Aorta (tissue), 5 donors: ENCODE measurements around the gene EPRS1. TPM values are rescaled to one million over a fixed set of nuclear protein-coding genes. Genes with fewer than 3 reads are reported as not detected.
"Not testable (repeated sequence)": the region's sequence is repeated elsewhere in the genome, so short reads cannot be mapped to it uniquely, and the experiment has no call there.

ENCODE experiments used
- ATAC-seq: fragments of 200-7000 bp; cut with Tn5 transposase; one replicate; pipeline ENCODE4 v1.9.1; 2022; ENCODE audit warnings: moderate library complexity; ENCODE audit not compliant: low FRiP score
- DNase-seq, 2 donors: peaks; one replicate each; pipeline ENCODE4 v3.0.0-alpha.2; 2020
- H3K27ac ChIP-seq, 2 donors: one replicate each; pipeline ENCODE4 v1.5.1; 2013; ENCODE audit warnings: low read length in 2 of 2, mild to moderate bottlenecking in 2 of 2, moderate library complexity in 2 of 2, control low read depth in 1 of 2, inconsistent platforms in 1 of 2, low read depth in 1 of 2
- H3K27me3 ChIP-seq, 2 donors: one replicate each; pipeline ENCODE4 v1.6.1; 2013; ENCODE audit warnings: control low read depth in 1 of 2, low read length in 1 of 2, mild to moderate bottlenecking in 1 of 2, moderate library complexity in 1 of 2; ENCODE audit not compliant: insufficient read depth in 2 of 2, control insufficient read depth in 1 of 2
- H3K36me3 ChIP-seq, 2 donors: one replicate each; pipeline ENCODE4 v1.6.1; 2013; ENCODE audit warnings: control low read depth in 1 of 2, low read length in 1 of 2, mild to moderate bottlenecking in 1 of 2; ENCODE audit not compliant: insufficient read depth in 2 of 2, control insufficient read depth in 1 of 2
- H3K4me1 ChIP-seq, 2 donors: one replicate each; pipeline ENCODE4 v1.6.1; 2013; ENCODE audit warnings: low read length in 2 of 2, control low read depth in 1 of 2, mild to moderate bottlenecking in 1 of 2, moderate library complexity in 1 of 2; ENCODE audit not compliant: insufficient read depth in 2 of 2, control insufficient read depth in 1 of 2
- H3K4me3 ChIP-seq, 2 donors: one replicate each; pipeline ENCODE4 v1.5.1; 2013; ENCODE audit warnings: low read length in 2 of 2, control low read depth in 1 of 2, mild to moderate bottlenecking in 1 of 2
- H3K9me3 ChIP-seq: one replicate; pipeline ENCODE4 v1.6.1; 2013; ENCODE audit warnings: mild to moderate bottlenecking, low read length; ENCODE audit not compliant: control insufficient read depth
- WGBS, 2 donors: extraction: QIAGEN DNeasy Blood & Tissue Kit; methylation state at CpG; one replicate each; pipeline ENCODE4 v1.1.7; 2013; 5-methylcytosine and 5-hydroxymethylcytosine counted together
- intact Hi-C, 2 donors: fragments of 100-400 bp; cut with DNase I; formaldehyde crosslinking; loops; one replicate each; pipeline versions ENCODE4 v1.14.2 to v1.15.0; 2022
- polyA plus RNA-seq, 2 donors: library from polyadenylated mRNA; stranded (reverse); fragments of 200-250 nt; gene quantifications; one replicate each; pipeline ENCODE4 v1.2.3, GENCODE V29; 2013
- total RNA-seq, 2 donors: library from RNA; stranded (reverse); fragmentation: NEBNext Ultra II Directional; extraction: Animal tissue kit (Norgen Biotek cat#: 25700); gene quantifications; one replicate each; pipeline ENCODE4 v1.2.1, GENCODE V29; 2021
- donor health status: healthy with polysubstance abuse.
- donor health status: Bipolar disorder and iron deficiency.
- donor health status: DM: no; HTN: no; CAD: no.
- donor health status: DM: no; HTN: no; CAD: no.
- donor health status: DM: yes; HTN: yes; CAD: no.

Gene EPRS1
- total and polyA plus RNA-seq, 4 donors, result 26.4 to 69.3 (median 52.9) TPM

GRCh38 chr1:220043646-220044045, 2.7 kb downstream of the EPRS1 start:
- Histone ChIP-seq H3K27me3 (no peaks in the 10 kb centered on the region), H3K4me1 (no peaks in the 10 kb centered on the region), H3K36me3 (peaks cover 2 to 3% of the 10 kb centered on the region in 2 donors), H3K27ac (peak overlapping the region in 1 of 2 donors; percentile 76), H3K4me3 (no peak overlapping the region), H3K9me3 (no peaks in the 10 kb centered on the region)
- WGBS, 2 donors, result 53 to 67% methylated on average over 2 of the region's 2 CpGs
- intact Hi-C loops, result no loop called here
- no peak for ATAC-seq
- no peak for DNase-seq

GRCh38 chr1:220040028-220040596, 6.2 kb downstream of the EPRS1 start:
- no peak for ATAC-seq

GRCh38 chr1:220038640-220039039, 7.7 kb downstream of the EPRS1 start:
- 86% methylated on average over 4 of the region's 4 CpGs for WGBS, 2 donors
- intact Hi-C loops, result no loop called here

More at GRCh38 chr1:220040028-220040596, 6.2 kb downstream of the EPRS1 start:
- Histone ChIP-seq H3K27ac (no peak overlapping the region), H3K36me3 (peaks cover 2 to 3% of the 10 kb centered on the region in 2 donors), H3K4me1 (no peaks in the 10 kb centered on the region), H3K4me3 (no peak overlapping the region), H3K9me3 (no peaks in the 10 kb centered on the region), H3K27me3 (no peaks in the 10 kb centered on the region)
- no peak for DNase-seq
- 58 to 59% methylated on average over 5 of the region's 5 CpGs for WGBS, 2 donors
- intact Hi-C loops, result no loop called here

DNA sequence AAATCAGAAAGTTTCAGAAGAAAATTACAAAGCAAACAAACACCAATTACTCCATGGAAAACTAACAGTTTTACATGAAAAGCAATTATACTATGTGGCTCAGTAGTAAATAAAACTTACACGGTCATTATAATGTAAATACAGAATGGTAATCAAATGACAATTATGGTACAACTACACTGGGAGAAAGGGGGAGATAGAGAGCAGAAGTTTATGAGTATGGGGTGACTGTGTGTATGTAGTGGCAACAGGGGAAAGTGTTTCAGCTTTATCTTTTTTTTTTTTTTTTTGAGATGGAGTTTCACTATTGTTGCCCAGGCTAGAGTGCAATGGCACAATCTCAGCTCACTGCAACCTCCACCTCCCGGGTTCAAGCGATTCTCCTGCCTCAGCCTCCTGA, 8.5 kb downstream of the EPRS1 start:
- H3K27me3 ChIP-seq, DNase-seq, ATAC-seq, intact Hi-C loops, H3K36me3 ChIP-seq, H3K4me1 ChIP-seq, H3K4me3 ChIP-seq, H3K27ac ChIP-seq, H3K9me3 ChIP-seq: not testable (repeated sequence)
- WGBS, 2 donors, result 72 to 78% methylated on average over 3 of the region's 3 CpGs

More at GRCh38 chr1:220038640-220039039, 7.7 kb downstream of the EPRS1 start:
- H3K36me3 ChIP-seq, result peaks cover 2 to 3% of the 10 kb centered on the region in 2 donors
- DNase-seq (no peak), ATAC-seq (no peak)
- no peak overlapping the region for H3K27ac ChIP-seq
- H3K9me3 ChIP-seq, result no peaks in the 10 kb centered on the region
- no peak overlapping the region for H3K4me3 ChIP-seq
- no peaks in the 10 kb centered on the region for H3K4me1 ChIP-seq
- no peaks in the 10 kb centered on the region for H3K27me3 ChIP-seq

GRCh38 chr1:220032911-220033310, 13.4 kb downstream of the EPRS1 start:
- H3K9me3 ChIP-seq, result no peaks in the 10 kb centered on the region
- ATAC-seq (no peak), DNase-seq (no peak)
- no peaks in the 10 kb centered on the region for H3K27me3 ChIP-seq
- no peak overlapping the region for H3K4me3 ChIP-seq
- intact Hi-C loops, result no loop called here
- WGBS, 2 donors, result 45 to 53% methylated on average over 3 of the region's 3 CpGs
- no peaks in the 10 kb centered on the region for H3K4me1 ChIP-seq
- H3K27ac ChIP-seq, result no peak overlapping the region
- H3K36me3 ChIP-seq, result peaks cover 0 to 1% of the 10 kb centered on the region in 2 donors

DNA sequence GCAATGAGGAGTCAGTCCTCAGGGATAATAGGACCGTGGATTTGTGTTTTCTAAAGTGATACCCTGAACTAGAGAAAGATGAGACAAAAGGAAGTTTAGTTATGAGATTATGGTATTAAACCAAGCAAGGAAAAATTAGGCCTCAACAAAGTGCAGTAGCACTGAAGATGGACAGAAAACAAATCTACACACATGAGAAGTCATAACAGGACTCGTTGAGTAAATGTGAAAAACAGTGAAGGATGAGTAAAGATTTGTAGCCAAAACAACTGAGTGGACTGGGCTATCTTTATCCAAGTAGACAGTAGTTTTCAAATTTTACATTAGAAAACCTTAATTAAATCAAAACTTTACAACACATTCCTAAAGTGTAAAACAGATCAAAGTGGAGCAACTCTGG, 15.0 kb downstream of the EPRS1 start:
- no peak overlapping the region for H3K27ac ChIP-seq
- no peak overlapping the region for H3K4me3 ChIP-seq
- no peaks in the 10 kb centered on the region for H3K27me3 ChIP-seq
- H3K36me3 ChIP-seq, result peaks cover 0 to 1% of the 10 kb centered on the region in 2 donors
- intact Hi-C loops, result no loop called here
- no peaks in the 10 kb centered on the region for H3K4me1 ChIP-seq
- no peaks in the 10 kb centered on the region for H3K9me3 ChIP-seq
- WGBS, 2 donors, result 76 to 84% methylated on average over 2 of the region's 2 CpGs
- ATAC-seq (no peak), DNase-seq (no peak)

DNA sequence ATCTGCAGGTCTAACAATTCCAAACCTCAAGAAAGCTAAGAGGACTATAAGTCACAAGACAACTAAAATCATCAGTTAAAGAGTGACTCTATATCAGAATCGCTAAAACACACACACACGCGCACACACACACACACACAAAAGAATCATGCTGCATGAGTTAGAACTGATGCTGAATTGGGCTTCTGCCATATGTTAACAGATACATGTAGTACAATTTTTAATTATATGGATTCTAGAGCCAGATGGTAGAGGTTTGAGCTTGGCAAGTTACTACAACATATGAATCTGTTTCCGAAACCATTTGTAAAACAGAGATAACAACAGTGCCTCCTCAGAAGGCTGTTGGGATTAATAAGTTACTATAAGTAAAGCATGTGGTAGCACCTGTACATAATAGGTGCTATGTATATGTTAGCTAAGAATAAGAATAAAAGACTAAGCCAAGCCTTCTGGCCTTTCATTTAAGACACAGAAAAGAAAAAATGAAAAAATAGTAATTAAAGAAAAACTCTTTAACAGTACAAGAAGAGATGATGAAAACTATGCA, 17.9 kb downstream of the EPRS1 start:
- ATAC-seq (no peak), DNase-seq (no peak)
- Histone ChIP-seq H3K27me3 (no peaks in the 10 kb centered on the region), H3K9me3 (no peaks in the 10 kb centered on the region), H3K27ac (no peak overlapping the region), H3K4me3 (no peak overlapping the region), H3K36me3 (peaks cover 1 to 2% of the 10 kb centered on the region in 2 donors), H3K4me1 (no peaks in the 10 kb centered on the region)
- intact Hi-C loops, result loop anchor here in 1 of 2 donors (10.0 kb wide), 1 partner anchor 66 kb away; the partner anchor contains the start of gene IARS2
- WGBS, 2 donors, result 82 to 95% methylated on average over 4 of the region's 4 CpGs

DNA sequence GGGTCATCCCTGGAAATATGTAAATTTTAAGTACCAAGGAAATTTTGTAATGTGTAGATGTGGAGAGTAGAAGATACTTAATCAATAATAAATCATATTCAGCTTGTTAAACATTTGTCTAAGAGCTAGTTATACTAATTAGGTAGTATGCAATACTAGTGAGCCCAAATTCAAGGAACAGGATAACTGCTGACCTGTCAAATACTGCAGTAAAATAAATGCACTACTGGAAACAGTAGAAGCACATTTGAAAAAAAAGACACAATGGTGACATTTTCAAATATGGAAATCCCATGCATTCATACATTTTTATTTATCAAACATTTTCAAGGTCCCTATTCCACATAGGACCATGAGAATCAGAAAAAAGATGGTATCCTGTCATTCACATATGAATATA, 27.2 kb downstream of the EPRS1 start:
- H3K4me1 ChIP-seq, result no peaks in the 10 kb centered on the region
- no peaks in the 10 kb centered on the region for H3K9me3 ChIP-seq
- no peak overlapping the region for H3K27ac ChIP-seq
- intact Hi-C loops, result no loop called here
- H3K36me3 ChIP-seq, result peaks cover 5 to 6% of the 10 kb centered on the region in 2 donors
- DNase-seq, result no peak
- ATAC-seq, result no peak
- no peaks in the 10 kb centered on the region for H3K27me3 ChIP-seq
- no peak overlapping the region for H3K4me3 ChIP-seq

GRCh38 chr1:220013497-220013896, 32.8 kb downstream of the EPRS1 start:
- Histone ChIP-seq H3K9me3 (no peaks in the 10 kb centered on the region), H3K36me3 (peaks cover 0 to 3% of the 10 kb centered on the region in 2 donors), H3K4me1 (no peaks in the 10 kb centered on the region), H3K27ac (peak overlapping the region in 1 of 2 donors; percentile 96), H3K4me3 (no peak overlapping the region), H3K27me3 (no peaks in the 10 kb centered on the region)
- WGBS, 2 donors, result 38 to 50% methylated on average over 3 of the region's 3 CpGs
- no peak for DNase-seq
- no peak for ATAC-seq
- intact Hi-C loops, result no loop called here
